HepG2 (cell line): ENCODE measurements around the gene ENPP7. TPM values are rescaled to one million over a fixed set of nuclear protein-coding genes. Genes with fewer than 3 reads are reported as not detected.

ENCODE experiments used
- ATF2 ChIP-seq: sonication (generic); formaldehyde crosslinking; IDR thresholded peaks from 2 replicates; pipeline ENCODE4 v1.4.0; 2020; ENCODE audit warnings: missing genetic modification reagents
- BCLAF1 ChIP-seq: fragments of 450-650 bp; IDR thresholded peaks from 2 replicates; pipeline ENCODE4 v1.6.1; 2017; ENCODE audit warnings: mild to moderate bottlenecking
- ETS1 ChIP-seq: sonication (generic); formaldehyde crosslinking; IDR thresholded peaks from 2 replicates; pipeline ENCODE4 v1.4.0; 2020; ENCODE audit warnings: missing genetic modification reagents
- HBP1 ChIP-seq: IDR thresholded peaks from 2 replicates; pipeline ENCODE4 v1.6.1; 2016; ENCODE audit warnings: low read depth, control low read depth
- HDAC6 ChIP-seq: fragments of 200-600 bp; sonication (generic); IDR thresholded peaks from 2 replicates; pipeline ENCODE4 v1.7.0; 2017; ENCODE audit warnings: mild to moderate bottlenecking, antibody characterized with exemption, low read length, low read depth
- MED13 ChIP-seq: sonication (generic); formaldehyde crosslinking; IDR thresholded peaks from 2 replicates; pipeline ENCODE4 v1.5.0; 2020; ENCODE audit warnings: missing genetic modification reagents
- NFRKB ChIP-seq: fragments of 450-650 bp; IDR thresholded peaks from 2 replicates; pipeline ENCODE4 v1.6.1; 2017
- NFYC ChIP-seq: IDR thresholded peaks from 2 replicates; pipeline ENCODE4 v1.6.1; 2016; ENCODE audit warnings: missing genetic modification reagents, missing compliant biosample characterization
- PHF8 ChIP-seq: sonication (generic); formaldehyde crosslinking; IDR thresholded peaks from 2 replicates; pipeline ENCODE4 v1.5.0; 2020; ENCODE audit warnings: missing genetic modification reagents
- PITX1 ChIP-seq: sonication (generic); formaldehyde crosslinking; IDR thresholded peaks from 2 replicates; pipeline ENCODE4 v1.5.1; 2020; ENCODE audit warnings: mild to moderate bottlenecking, missing genetic modification reagents
- REPIN1 ChIP-seq: sonication (generic); formaldehyde crosslinking; IDR thresholded peaks from 2 replicates; pipeline ENCODE4 v1.8.0; 2022; ENCODE audit warnings: missing genetic modification reagents, low read depth, mild to moderate bottlenecking, borderline replicate concordance
- SNAPC5 ChIP-seq: sonication (generic); formaldehyde crosslinking; IDR thresholded peaks from 2 replicates; pipeline ENCODE4 v1.8.1; 2023; ENCODE audit warnings: mild to moderate bottlenecking, missing genetic modification reagents, borderline replicate concordance
- STAT5B ChIP-seq: sonication (generic); formaldehyde crosslinking; IDR thresholded peaks from 2 replicates; pipeline ENCODE4 v1.4.0; 2020; ENCODE audit warnings: missing genetic modification reagents
- ZBTB39 ChIP-seq: sonication (generic); formaldehyde crosslinking; IDR thresholded peaks from 2 replicates; pipeline ENCODE4 v1.5.0; 2020; ENCODE audit warnings: missing genetic modification reagents
- ZGPAT ChIP-seq: IDR thresholded peaks from 2 replicates; pipeline ENCODE4 v1.6.1; 2016; ENCODE audit warnings: mild to moderate bottlenecking
- ZNF138 ChIP-seq: sonication (generic); formaldehyde crosslinking; IDR thresholded peaks from 2 replicates; pipeline ENCODE4 v1.5.0; 2020; ENCODE audit warnings: mild to moderate bottlenecking, low read depth, missing genetic modification reagents
- ZNF3 ChIP-seq: IDR thresholded peaks from 2 replicates; pipeline ENCODE4 v1.7.0; 2017; ENCODE audit warnings: inconsistent platforms
- ZNF652 ChIP-seq: IDR thresholded peaks from 2 replicates; pipeline ENCODE4 v1.6.1; 2016; ENCODE audit warnings: low read depth, borderline replicate concordance
- ZNF7 ChIP-seq: IDR thresholded peaks from 2 replicates; pipeline ENCODE4 v1.6.1; 2016; ENCODE audit warnings: missing biosample characterization, missing genetic modification reagents
- ZNF746 ChIP-seq: sonication (generic); formaldehyde crosslinking; IDR thresholded peaks from 2 replicates; pipeline ENCODE4 v1.8.0; 2022; ENCODE audit warnings: mild to moderate bottlenecking, missing genetic modification reagents
- polyA plus RNA-seq, 8 experiments: library from polyadenylated mRNA; depleted of rRNA in 3 of 8; stranded (reverse) in 7 of 8; unstranded in 1 of 8; fragments of >200 nt; fragmentation: Illumina TruSeq in 4 of 8; extraction: Trizol in 4 of 8; gene quantifications; 2 replicates each; pipeline versions ENCODE4 v1.2.1 to v1.2.3, GENCODE V29; 2011 to 2016; ENCODE audit warnings: low read depth in 4 of 8, missing spikeins in 1 of 8, mixed read lengths in 1 of 8; ENCODE audit not compliant: insufficient read depth in 1 of 8
- total RNA-seq, 5 experiments: library from RNA; depleted of rRNA; stranded (reverse); fragments of >200 nt; fragmentation: Illumina TruSeq; extraction: Trizol; gene quantifications; 2 replicates each; pipeline ENCODE4 v1.2.3, GENCODE V29; 2016; ENCODE audit warnings: low read depth in 1 of 5

Gene ENPP7
- total and polyA plus RNA-seq, 2 of the 13 experiments (the other 11 are each of a cell fraction or from before 2014, with no cell fraction given): 1.1 to 2.2 TPM

- no peak; the same call in 1 of the 2 replicates for TF ChIP-seq HBP1 (CRISPR knock-in tag)
- TF ChIP-seq STAT5B (CRISPR knock-in tag): no peak
- no peak for TF ChIP-seq ETS1 (CRISPR knock-in tag)
- TF ChIP-seq BCLAF1: no peak
- TF ChIP-seq PITX1: peak; percentile 90
- TF ChIP-seq ZNF7 (CRISPR knock-in tag): no peak
- TF ChIP-seq ZGPAT (CRISPR knock-in tag): peak; percentile 92; the same call in 1 of the 2 replicates
- peak; percentile 65; the same call in 1 of the 2 replicates for TF ChIP-seq PHF8 (CRISPR knock-in tag)
- peak; percentile 82; the same call in 1 of the 2 replicates for TF ChIP-seq REPIN1 (CRISPR knock-in tag)
- TF ChIP-seq NFRKB: no peak
- TF ChIP-seq ZNF652: no peak
- no peak for TF ChIP-seq HDAC6
- peak; percentile 67; the same call in 1 of the 2 replicates for TF ChIP-seq ZNF746
- peak; percentile 45; the same call in 1 of the 2 replicates for TF ChIP-seq ATF2 (CRISPR knock-in tag)
- peak; percentile 73 for TF ChIP-seq NFYC (CRISPR knock-in tag)
- peak; percentile 37; the same call in 1 of the 2 replicates for TF ChIP-seq ZBTB39
- TF ChIP-seq ZNF138 (CRISPR knock-in tag): no peak
- no peak for TF ChIP-seq MED13 (CRISPR knock-in tag)
- TF ChIP-seq SNAPC5 (CRISPR knock-in tag): no peak
- no peak for TF ChIP-seq ZNF3 (CRISPR knock-in tag)
Observed at GRCh38 chr17:79742951-79743476, 12.3 kb downstream of the ENPP7 start (continued).
